Fibroblast of upper back skin (primary cell): Measurements from ENCODE around the gene SESN1.

Experiments used
- DNase-seq: peaks from one replicate; pipeline ENCODE4 v3.0.0-alpha.2; 2013

SESN1 gene

GRCh38 chr6:109024368-109024767 lies 70.3 kb downstream of the SESN1 start:
- peak; percentile 50 for DNase-seq

- no peak for DNase-seq
Observed at GRCh38 chr6:109023356-109023925, 71.2 kb downstream of the SESN1 start.

- no peak for DNase-seq
Observed at GRCh38 chr6:109021870-109022269, 72.8 kb downstream of the SESN1 start.

GRCh38 chr6:109019911-109020310 lies 74.7 kb downstream of the SESN1 start:
- DNase-seq = no peak

- DNase-seq = no peak
Observed at GRCh38 chr6:109015176-109015575, 79.5 kb downstream of the SESN1 start.

- DNase-seq = no peak
Observed at GRCh38 chr6:109014606-109015005, 80.0 kb downstream of the SESN1 start.

GRCh38 chr6:109013656-109014305 lies 80.9 kb downstream of the SESN1 start:
- no peak for DNase-seq

GRCh38 chr6:109010705-109011102 lies 83.9 kb downstream of the SESN1 start:
- no peak for DNase-seq

GRCh38 chr6:109009962-109010704 lies 84.5 kb downstream of the SESN1 start:
- DNase-seq = no peak

GRCh38 chr6:109009236-109009961 lies 85.2 kb downstream of the SESN1 start:
- DNase-seq = peak; percentile 82

- peak; percentile 14 for DNase-seq
Observed at GRCh38 chr6:109008537-109009235, 86.0 kb downstream of the SESN1 start.

GRCh38 chr6:109008054-109008453 lies 86.6 kb downstream of the SESN1 start:
- DNase-seq = no peak

- no peak for DNase-seq
Observed at GRCh38 chr6:109007521-109007920, 87.1 kb downstream of the SESN1 start.

- DNase-seq = no peak
Observed at GRCh38 chr6:109006818-109007217, 87.8 kb downstream of the SESN1 start.

- no peak for DNase-seq
Observed at GRCh38 chr6:109002882-109003281, 91.8 kb downstream of the SESN1 start.

- DNase-seq = no peak
Observed at GRCh38 chr6:109002051-109002697, 92.5 kb downstream of the SESN1 start.

- DNase-seq = no peak
Observed at GRCh38 chr6:109001291-109001894, 93.3 kb downstream of the SESN1 start.

GRCh38 chr6:109000289-109000688 lies 94.4 kb downstream of the SESN1 start:
- DNase-seq = no peak

- DNase-seq = no peak
Observed at GRCh38 chr6:108999428-108999827, 95.2 kb downstream of the SESN1 start.

- DNase-seq = no peak
Observed at GRCh38 chr6:108998485-108998884, 96.2 kb downstream of the SESN1 start.

- no peak for DNase-seq
Observed at GRCh38 chr6:108996208-108996607, 98.4 kb downstream of the SESN1 start.

GRCh38 chr6:108995296-108995695 lies 99.3 kb downstream of the SESN1 start:
- no peak for DNase-seq
